ENCODE data around the gene TNP1.

Gene TNP1

GRCh38 chr2:216900406-216900805 lies 40.5 kb upstream of the TNP1 start:
- TF ChIP-seq, protein P1, sequence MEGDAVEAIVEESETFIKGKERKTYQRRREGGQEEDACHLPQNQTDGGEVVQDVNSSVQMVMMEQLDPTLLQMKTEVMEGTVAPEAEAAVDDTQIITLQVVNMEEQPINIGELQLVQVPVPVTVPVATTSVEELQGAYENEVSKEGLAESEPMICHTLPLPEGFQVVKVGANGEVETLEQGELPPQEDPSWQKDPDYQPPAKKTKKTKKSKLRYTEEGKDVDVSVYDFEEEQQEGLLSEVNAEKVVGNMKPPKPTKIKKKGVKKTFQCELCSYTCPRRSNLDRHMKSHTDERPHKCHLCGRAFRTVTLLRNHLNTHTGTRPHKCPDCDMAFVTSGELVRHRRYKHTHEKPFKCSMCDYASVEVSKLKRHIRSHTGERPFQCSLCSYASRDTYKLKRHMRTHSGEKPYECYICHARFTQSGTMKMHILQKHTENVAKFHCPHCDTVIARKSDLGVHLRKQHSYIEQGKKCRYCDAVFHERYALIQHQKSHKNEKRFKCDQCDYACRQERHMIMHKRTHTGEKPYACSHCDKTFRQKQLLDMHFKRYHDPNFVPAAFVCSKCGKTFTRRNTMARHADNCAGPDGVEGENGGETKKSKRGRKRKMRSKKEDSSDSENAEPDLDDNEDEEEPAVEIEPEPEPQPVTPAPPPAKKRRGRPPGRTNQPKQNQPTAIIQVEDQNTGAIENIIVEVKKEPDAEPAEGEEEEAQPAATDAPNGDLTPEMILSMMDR (IDR thresholded peaks at IDR 0.05; ENCODE audit: low read depth, low read length): no peak
- H3K4me3 ChIP-seq (replicated peaks in 1 of 2; ENCODE audit: low read depth in 2 of 2, low read length in 2 of 2): no peak overlapping the region
- DNase-seq (ENCODE audit: low read depth in 2 of 2): no peak

- TF ChIP-seq, protein P1 (IDR thresholded peaks at IDR 0.05; ENCODE audit: low read depth, low read length): no peak
- no peak for DNase-seq (ENCODE audit: low read depth in 2 of 2)
- no peak overlapping the region for H3K4me3 ChIP-seq (replicated peaks in 1 of 2; ENCODE audit: low read depth in 2 of 2, low read length in 2 of 2)
These were observed 37.8 kb upstream of the TNP1 start for GRCh38 chr2:216897561-216898203.

- DNase-seq (ENCODE audit: low read depth in 2 of 2): no peak
- TF ChIP-seq, protein P1 (IDR thresholded peaks at IDR 0.05; ENCODE audit: low read depth, low read length): no peak
- H3K4me3 ChIP-seq (replicated peaks in 1 of 2; ENCODE audit: low read depth in 2 of 2, low read length in 2 of 2): no peak overlapping the region
These were observed 30.3 kb upstream of the TNP1 start for GRCh38 chr2:216890138-216890537.

DNA sequence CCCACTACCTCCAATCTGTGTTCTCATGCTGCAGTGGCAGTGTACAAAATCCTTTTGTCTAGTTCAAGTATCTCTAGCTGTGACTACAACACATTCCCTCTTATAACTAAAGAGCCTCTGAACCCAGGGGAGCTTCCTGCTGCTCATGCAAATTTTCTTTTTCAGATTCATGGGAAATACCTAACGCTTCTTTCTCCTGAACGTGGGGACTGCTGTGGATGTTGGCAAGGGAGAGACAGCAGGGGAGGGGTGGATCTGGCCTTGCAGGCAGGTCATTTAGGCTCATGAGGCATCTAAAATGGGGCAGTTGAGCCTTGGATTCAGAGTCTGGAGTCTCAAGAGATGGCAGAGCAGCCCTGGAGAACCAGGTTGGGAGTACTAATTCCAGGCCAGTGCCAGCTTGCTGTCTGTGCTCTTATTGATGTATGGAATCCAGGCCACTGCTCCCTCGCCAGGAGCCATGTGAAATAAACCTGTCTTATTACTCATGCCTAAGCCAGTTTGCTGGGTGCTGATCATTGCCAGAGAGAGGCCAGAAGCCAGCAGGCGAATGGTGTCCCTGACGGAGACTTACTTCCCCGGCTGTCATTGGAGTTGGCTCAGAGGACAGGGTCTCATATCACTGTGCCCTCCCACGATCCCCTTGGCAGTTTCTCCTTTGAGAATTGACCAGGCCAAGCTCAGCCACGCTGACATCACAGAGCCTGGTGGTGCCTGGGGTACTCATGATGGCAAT lies 29.2 kb upstream of the TNP1 start:
- DNase-seq (ENCODE audit: low read depth in 2 of 2): no peak
- H3K4me3 ChIP-seq (replicated peaks in 1 of 2; ENCODE audit: low read depth in 2 of 2, low read length in 2 of 2): no peak overlapping the region
- TF ChIP-seq, protein P1 (IDR thresholded peaks at IDR 0.05; ENCODE audit: low read depth, low read length): no peak

DNA sequence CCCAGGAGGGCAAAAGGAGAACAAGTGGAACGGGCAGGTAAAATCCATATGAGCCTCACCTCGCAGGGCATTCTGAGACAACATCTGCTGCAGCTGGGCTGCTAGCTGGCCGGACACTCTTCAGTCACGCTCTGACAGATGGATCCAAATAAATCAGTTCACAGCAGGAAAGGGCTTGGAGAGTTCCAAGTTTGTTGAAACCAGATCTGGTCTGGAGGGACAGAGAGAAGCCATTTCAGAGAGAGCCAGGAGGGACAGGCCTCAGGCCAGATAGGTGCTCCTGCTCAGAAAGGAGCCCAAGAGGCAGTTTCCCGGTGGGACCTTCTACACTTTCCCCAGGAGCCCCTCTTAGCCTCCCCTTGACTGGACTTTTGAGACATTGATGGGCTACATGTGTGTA lies 28.2 kb upstream of the TNP1 start:
- TF ChIP-seq, protein P1 (IDR thresholded peaks at IDR 0.05; ENCODE audit: low read depth, low read length): no peak
- H3K4me3 ChIP-seq (replicated peaks in 1 of 2; ENCODE audit: low read depth in 2 of 2, low read length in 2 of 2): no peak overlapping the region
- no peak for DNase-seq (ENCODE audit: low read depth in 2 of 2)

DNA sequence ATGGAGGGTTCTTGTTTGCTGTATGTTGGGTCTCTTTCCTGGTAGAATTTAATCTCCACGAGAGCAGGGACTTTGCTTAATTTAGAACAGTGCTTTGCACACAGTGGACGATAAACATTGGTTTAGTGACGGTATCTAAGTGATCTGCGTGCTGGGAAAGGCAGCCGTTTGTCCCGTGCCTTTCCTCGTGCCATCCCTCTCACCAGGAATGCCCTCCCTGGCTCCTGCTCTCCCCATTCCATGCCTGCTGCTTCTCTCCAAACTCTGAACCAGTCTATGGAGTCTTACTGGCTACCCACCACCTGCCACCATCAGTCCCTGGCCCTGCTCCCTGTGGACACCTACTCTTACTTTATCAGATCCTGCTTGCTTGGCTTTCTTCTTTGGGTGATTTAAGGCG lies 27.3 kb upstream of the TNP1 start:
- no peak overlapping the region for H3K4me3 ChIP-seq (replicated peaks in 1 of 2; ENCODE audit: low read depth in 2 of 2, low read length in 2 of 2)

More for the DNA sequence above, 27.3 kb upstream of the TNP1 start:
- TF ChIP-seq, protein P1 (IDR thresholded peaks at IDR 0.05; ENCODE audit: low read depth, low read length): no peak
- no peak for DNase-seq (ENCODE audit: low read depth in 2 of 2)
